ENCODE results near the gene GATA1. TPM values are rescaled to one million over a fixed set of nuclear protein-coding genes. Genes with fewer than 3 reads are reported as not detected.

GATA1 gene
- total RNA-seq, 1 donor from 2014 or later, result 1.2 TPM

- TF ChIP-seq CTCF (IDR thresholded peaks at IDR 0.05), result no peak
- H3K27me3 ChIP-seq (ENCODE audit: low read depth), result peaks cover 16% of the 10 kb centered on the region
Measured at GRCh38 chrX:48835524-48836329, 49.3 kb downstream of the GATA1 start, which contains the start of gene PCSK1N. Gene PCSK1N, minus strand, starts transcription at chrX:48835610. Its CDS starts 78 bp downstream, at chrX:48835532.

GRCh38 chrX:48839686-48840085 lies 53.3 kb downstream of the GATA1 start:
- Histone ChIP-seq H3K27me3 (ENCODE audit: low read depth) (no peaks in the 10 kb centered on the region), H3K4me1 (no peaks in the 10 kb centered on the region), H3K27ac (no peak overlapping the region), H3K36me3 (no peaks in the 10 kb centered on the region), H3K4me3 (no peak overlapping the region), H3K9me3 (no peaks in the 10 kb centered on the region)
- no peak for ATAC-seq
- DNase-seq, result no peak
- TF ChIP-seq CTCF (IDR thresholded peaks at IDR 0.05), result no peak
- intact Hi-C loops (cut with DNase I), result no loop called here

More at GRCh38 chrX:48835524-48836329, 49.3 kb downstream of the GATA1 start, which contains the start of gene PCSK1N:
- Histone ChIP-seq H3K4me3 (peak within 1 kb of the TSS; percentile 25), H3K4me1 (no peaks in the 10 kb centered on the region), H3K36me3 (no peaks in the 10 kb centered on the region), H3K27ac (no peak within 1 kb of the TSS), H3K9me3 (no peaks in the 10 kb centered on the region)
- intact Hi-C loops (cut with DNase I), result no loop called here
- ATAC-seq (peak in 1 of 2 donors; percentile 37), DNase-seq (no peak)

Other genes starting within 250 kb of the GATA1 start
- gene TBC1D25, start 246.9 kb upstream of the GATA1 start, total RNA-seq, result 12.0 TPM
- gene RBM3, start 212.1 kb upstream of the GATA1 start, total RNA-seq, result 157 TPM
- 125 TPM for gene WDR13, start 189.1 kb upstream of the GATA1 start, total RNA-seq
- gene WAS, start 102.8 kb upstream of the GATA1 start, total RNA-seq, result 40.3 TPM
- 3.5 TPM for gene SUV39H1, start 89.9 kb upstream of the GATA1 start, total RNA-seq
- 0.95 TPM for gene GLOD5, start 24.8 kb upstream of the GATA1 start, total RNA-seq
- 96.1 TPM for gene HDAC6, start 15.5 kb downstream of the GATA1 start, total RNA-seq
- gene ERAS, start 39.9 kb downstream of the GATA1 start, total RNA-seq, result not detected
- gene PCSK1N, start 49.0 kb downstream of the GATA1 start, total RNA-seq, result 3.0 TPM
- gene TIMM17B, start 111.2 kb downstream of the GATA1 start, total RNA-seq, result 37.7 TPM
- gene PQBP1, start 111.3 kb downstream of the GATA1 start, total RNA-seq, result 55.0 TPM
- gene SLC35A2, start 125.1 kb downstream of the GATA1 start, total RNA-seq, result 21.3 TPM
- 20.6 TPM for gene PIM2, start 132.4 kb downstream of the GATA1 start, total RNA-seq
- gene OTUD5, start 171.0 kb downstream of the GATA1 start, total RNA-seq, result 45.8 TPM
- 1.8 TPM for gene KCND1, start 185.3 kb downstream of the GATA1 start, total RNA-seq
- gene GRIPAP1, start 215.7 kb downstream of the GATA1 start, total RNA-seq, result 54.2 TPM

Measured in lower lobe of right lung (tissue), 2 donors.